Activated CD4-positive, CD25-positive, alpha-beta regulatory T cell (primary cell): ENCODE results near the gene ATAD3A.
"Not testable (repeated sequence)": the region's sequence is repeated elsewhere in the genome, so short reads cannot be mapped to it uniquely, and the experiment has no call there.

Source experiments
- DNase-seq, 4 experiments: peaks; one replicate each; lab custom pipeline; 2025; lab: John Stamatoyannopoulos, UW

ATAD3A gene

DNA sequence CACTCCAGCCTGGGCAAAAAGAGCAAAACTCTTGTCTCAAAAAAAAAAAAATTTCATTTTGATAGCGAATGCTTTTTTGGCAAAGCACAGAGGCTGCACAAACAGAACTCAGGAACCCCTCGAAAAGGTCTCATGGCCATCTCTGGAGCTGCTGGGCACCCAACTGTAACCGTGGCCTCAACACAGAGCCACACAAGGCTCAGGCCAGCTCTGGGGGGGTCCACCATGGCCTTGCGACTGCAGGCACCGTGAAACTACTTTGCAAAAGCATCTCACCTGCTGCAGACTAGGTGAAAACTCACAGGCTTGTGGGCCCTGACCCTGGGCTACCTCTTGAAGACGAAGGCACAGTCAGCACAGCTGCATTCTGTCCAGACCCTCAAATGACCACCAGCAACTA lies 44.5 kb downstream of the ATAD3A start:
- no peak for DNase-seq

DNA sequence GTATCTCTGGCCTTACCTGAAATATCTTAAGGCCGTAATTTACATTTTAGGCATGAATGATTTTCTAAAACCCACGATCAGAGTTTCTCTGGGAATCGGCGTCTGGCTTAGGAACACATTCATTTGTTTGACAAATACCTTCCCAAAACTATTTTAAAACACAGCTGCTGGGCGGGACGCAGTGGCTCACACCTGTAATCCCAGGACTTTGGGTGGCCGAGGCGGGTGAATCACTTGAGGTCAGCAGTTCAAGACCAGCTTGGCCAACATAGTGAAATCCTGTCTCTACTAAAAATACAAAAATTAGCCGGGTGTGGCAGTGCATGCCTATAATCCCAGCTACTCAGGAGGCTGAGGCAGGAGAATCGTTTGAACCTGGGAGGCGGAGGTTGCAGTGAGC lies 45.0 kb downstream of the ATAD3A start:
- DNase-seq, result not testable (repeated sequence)

GRCh38 chr1:1557688-1558087 lies 45.7 kb downstream of the ATAD3A start:
- not testable (repeated sequence) for DNase-seq

GRCh38 chr1:1558591-1558990 lies 46.6 kb downstream of the ATAD3A start:
- no peak for DNase-seq

DNA sequence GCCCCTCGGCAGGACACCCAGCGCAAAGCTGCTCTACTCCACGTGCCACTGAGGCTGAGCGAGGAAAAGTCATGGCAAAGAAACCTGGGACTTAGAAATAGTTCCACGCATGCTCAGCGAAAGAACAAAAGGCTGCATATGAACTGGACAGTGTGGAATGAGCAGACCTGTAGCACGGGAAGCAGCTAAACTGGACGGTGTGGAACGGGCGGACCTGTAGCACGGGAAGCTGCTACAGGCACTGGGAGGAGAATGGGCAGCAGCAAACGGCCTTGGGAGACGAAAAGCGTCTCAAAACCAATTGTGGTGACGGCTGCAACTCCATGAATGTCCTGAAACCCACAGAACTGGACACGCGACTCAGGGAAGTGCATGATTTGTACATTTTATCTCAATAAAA lies 47.1 kb downstream of the ATAD3A start:
- DNase-seq, result no peak

DNA sequence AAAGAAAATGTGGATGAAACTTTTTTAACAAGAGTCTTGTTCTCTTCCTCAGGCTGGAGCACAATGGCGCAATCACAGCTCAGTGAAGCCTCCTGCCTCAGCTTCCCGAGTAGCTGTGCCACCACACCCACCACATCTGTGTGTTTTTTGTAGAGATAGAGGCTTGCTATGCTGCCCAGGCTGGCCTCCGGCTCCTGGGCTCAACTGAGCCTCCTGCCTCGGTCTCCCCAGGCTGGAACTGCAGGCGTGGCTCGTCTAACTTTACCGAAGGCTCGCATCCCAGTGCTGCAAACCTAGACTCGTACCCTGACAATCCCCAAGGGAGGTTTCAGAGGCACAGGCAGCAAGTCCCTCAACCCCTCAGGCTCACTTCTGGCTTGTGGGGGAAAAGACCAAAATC lies 48.2 kb downstream of the ATAD3A start:
- no peak for DNase-seq

DNA sequence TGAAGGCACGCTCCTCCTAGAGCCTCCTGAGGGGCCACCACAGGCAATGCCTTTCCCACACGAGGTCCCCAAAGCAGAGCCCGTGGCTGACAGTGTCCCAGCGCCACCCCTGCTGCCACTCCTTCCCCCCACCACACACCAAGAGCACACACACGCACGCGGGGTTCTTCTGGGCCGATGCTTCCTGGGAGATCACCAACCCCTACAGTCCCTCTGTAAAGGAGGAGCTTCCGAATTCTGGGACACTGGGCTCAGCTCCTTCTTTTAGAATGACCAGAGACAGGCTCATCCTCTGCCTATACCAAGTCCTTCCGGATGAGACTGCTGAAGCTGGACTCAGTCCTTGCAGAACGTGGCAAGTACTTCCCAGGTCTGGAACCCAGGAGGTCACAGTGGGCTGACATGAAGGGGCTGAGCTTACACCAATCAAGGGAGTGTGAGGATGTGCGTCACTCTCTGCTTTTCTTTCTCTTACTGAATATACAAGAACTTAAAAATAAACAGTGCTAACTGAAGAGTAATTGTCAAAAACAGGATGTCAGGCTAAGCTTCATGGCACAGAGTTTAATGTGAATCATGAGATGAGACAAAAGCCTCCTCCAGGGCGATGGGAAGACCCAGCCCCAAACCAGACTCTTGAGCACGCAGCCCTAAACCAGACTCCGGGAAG lies 50.0 kb downstream of the ATAD3A start:
- DNase-seq, result no peak

- no peak for DNase-seq
Measured at GRCh38 chr1:1562556-1563195, 50.7 kb downstream of the ATAD3A start.

GRCh38 chr1:1563688-1564087 lies 51.7 kb downstream of the ATAD3A start:
- no peak for DNase-seq

DNA sequence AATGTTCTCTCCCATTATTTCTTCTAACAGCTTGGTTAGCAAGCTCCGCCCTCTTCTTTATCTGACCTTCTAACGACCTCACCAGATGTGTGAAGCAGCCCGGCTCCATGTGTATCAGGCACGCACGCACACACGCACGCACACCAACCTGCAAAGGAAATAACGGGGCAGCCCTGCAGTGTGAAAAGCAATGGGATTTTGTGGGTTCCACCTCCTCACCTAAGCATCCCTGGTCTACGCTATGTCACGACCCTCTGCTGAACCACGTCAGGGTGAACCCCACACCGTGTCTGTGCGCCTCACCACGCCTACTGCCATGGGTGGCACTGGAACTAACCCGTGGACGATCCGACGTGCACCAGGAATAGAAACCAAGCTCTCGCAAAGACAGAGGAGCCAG lies 52.3 kb downstream of the ATAD3A start:
- DNase-seq, result no peak

DNA sequence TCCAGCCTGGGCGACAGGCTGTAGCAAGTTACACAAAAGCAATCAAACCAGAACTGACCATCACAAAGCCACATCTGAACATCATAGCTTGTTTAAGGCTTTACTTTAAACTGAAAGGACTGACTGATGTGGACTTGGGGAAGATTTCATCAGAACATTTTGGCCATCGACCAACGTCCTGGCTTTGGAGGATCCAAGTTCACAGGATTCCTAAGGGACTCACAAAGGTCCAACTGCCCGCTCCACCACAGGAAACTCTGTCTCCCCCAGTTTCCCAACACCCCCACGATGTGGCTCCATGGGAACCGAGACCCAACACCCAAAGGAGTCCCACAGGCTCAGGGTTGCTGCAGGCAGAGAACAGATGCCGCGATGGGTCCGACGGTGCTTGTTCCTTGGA lies 53.4 kb downstream of the ATAD3A start:
- no peak for DNase-seq

- no peak for DNase-seq
Measured at GRCh38 chr1:1567152-1567875, 55.4 kb downstream of the ATAD3A start.

DNA sequence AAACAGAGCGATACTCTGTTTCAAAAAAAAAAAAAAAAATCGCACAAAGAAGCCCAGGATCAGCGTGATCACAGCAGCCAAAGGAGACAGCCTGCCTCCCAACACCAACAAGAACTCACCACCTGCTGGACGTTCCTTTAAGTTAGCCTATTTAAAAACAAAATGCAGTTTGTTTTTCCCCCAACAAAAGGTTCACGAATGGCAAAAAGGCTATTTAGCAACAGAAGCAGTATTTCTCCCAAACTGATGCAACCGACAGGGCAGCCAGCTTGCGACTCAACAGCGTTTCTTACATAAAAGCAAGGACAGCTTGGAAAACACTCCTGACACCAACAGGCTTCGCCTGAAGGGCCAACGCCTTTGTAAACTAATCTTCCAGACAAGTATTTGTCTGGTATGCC lies 55.9 kb downstream of the ATAD3A start:
- DNase-seq, result no peak

DNA sequence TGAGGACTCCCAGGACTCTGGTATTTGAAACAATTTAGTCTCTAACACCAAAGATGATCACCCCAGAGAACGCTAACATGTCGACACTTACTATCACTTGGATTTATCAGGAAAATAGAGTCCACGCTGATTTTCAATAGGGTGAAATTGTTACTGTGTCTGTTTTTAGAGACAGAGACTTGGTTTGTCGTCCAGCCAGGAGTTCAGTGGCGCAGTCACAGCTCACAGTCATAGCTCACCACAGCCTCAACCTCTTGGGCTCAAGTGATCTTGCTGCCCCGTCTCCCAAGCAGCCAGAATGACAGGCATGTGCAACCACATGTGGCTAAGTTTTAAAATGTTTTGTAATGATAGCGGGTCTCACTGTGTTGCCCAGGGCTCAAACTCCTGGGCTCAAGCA lies 57.4 kb downstream of the ATAD3A start:
- DNase-seq, result no peak

DNA sequence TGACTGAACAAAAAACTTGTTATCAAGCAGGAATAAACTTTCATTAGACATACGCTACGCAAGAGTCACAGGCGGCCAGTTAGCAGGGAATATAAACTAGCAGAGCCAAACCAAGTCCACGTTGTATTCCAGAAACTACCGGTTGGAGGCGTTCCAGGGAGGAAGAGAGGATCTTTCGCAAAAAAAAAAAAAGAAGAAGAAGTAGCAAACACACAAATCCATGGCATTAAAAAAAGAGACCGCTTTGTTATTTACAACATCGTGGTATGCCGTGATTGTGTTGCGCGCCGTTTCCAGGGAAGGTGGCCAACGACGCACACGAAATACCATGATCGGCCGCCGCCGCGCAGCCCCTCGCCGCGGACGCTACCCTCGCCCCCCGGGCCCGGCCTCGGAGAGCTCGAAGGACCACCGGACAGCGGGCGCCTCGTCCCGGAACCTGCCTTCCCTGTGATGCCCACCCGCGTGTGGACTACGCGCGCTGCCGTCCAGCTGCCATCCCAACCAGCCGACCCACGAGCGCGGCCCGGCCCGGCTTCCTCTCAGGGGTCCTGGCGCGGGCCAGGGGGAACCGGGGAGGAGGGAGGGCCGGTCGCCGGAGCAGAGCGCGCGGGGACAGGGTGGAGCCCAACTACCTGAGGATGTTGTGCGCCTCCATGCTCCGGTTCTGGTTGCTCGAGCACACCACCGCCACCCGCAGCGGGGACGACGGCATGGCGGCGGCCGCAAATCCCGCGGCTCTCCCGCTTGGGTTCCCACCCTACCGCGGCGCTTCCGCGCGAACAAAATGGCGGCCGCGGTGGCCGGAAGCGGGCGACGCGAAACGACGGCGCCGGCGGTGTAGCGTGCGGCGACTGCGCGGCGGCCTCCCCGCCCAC lies 62.1 kb downstream of the ATAD3A start:
- DNase-seq, result peak in 3 of 4 experiments; percentile 56 to 74 (median 70)

GRCh38 chr1:1574721-1575537 lies 63.0 kb downstream of the ATAD3A start, which contains the start of gene SSU72:
TSS of gene SSU72 (minus strand) at chr1:1574863. CDS start at chr1:1574557, 306 bp downstream.
- DNase-seq, result peak; percentile 85 to 91 (median 86)

GRCh38 chr1:1577367-1578011 lies 65.5 kb downstream of the ATAD3A start:
- DNase-seq, result no peak

GRCh38 chr1:1578371-1578940 lies 66.5 kb downstream of the ATAD3A start:
- no peak for DNase-seq

GRCh38 chr1:1582585-1583346 lies 70.8 kb downstream of the ATAD3A start:
- no peak for DNase-seq
